Liver (tissue), 9 donors: ENCODE data around the gene NFAT5. TPM values are rescaled to one million over a fixed set of nuclear protein-coding genes. Genes with fewer than 3 reads are reported as not detected.
"Not testable (repeated sequence)": the region's sequence is repeated elsewhere in the genome, so short reads cannot be mapped to it uniquely, and the experiment has no call there.

Experiments used
- DNase-seq: peaks from one replicate; pipeline ENCODE4 v3.0.0-alpha.2; 2017; ENCODE audit warnings: low spot score
- H3K27ac ChIP-seq, 2 donors: one replicate each; pipeline ENCODE4 v1.7.0; 2013; ENCODE audit warnings: inconsistent platforms in 2 of 2, low read length in 2 of 2, control low read depth in 1 of 2, low read depth in 1 of 2, mild to moderate bottlenecking in 1 of 2
- H3K27me3 ChIP-seq, 4 donors: one replicate each; pipeline versions ENCODE4 v1.6.1 to v1.7.0; 2013; ENCODE audit warnings: low read length in 3 of 4, inconsistent platforms in 1 of 4, mild to moderate bottlenecking in 1 of 4, moderate library complexity in 1 of 4; ENCODE audit not compliant: control insufficient read depth in 4 of 4, insufficient read depth in 4 of 4
- H3K36me3 ChIP-seq, 4 donors: one replicate each; pipeline versions ENCODE4 v1.6.1 to v1.7.0; 2013; ENCODE audit warnings: low read length in 3 of 4, mild to moderate bottlenecking in 3 of 4, low read depth in 1 of 4, moderate library complexity in 1 of 4; ENCODE audit not compliant: control insufficient read depth in 4 of 4, insufficient read depth in 3 of 4
- H3K4me1 ChIP-seq, 4 donors: one replicate each; pipeline versions ENCODE4 v1.6.1 to v1.7.0; 2013; ENCODE audit warnings: low read length in 3 of 4, mild to moderate bottlenecking in 3 of 4, moderate library complexity in 1 of 4; ENCODE audit not compliant: control insufficient read depth in 4 of 4, insufficient read depth in 4 of 4
- H3K4me3 ChIP-seq, 3 donors: one replicate each; pipeline versions ENCODE4 v1.6.1 to v1.7.0; 2013; ENCODE audit warnings: low read length in 3 of 3, control low read depth in 1 of 3, low read depth in 1 of 3, mild to moderate bottlenecking in 1 of 3
- H3K9ac ChIP-seq, 2 donors: one replicate each; pipeline ENCODE4 v1.7.0; 2013; ENCODE audit warnings: low read length in 2 of 2, mild to moderate bottlenecking in 2 of 2, moderate library complexity in 2 of 2, control low read depth in 1 of 2, low read depth in 1 of 2
- H3K9me3 ChIP-seq, 4 donors: one replicate each; pipeline versions ENCODE4 v1.6.1 to v1.7.0; 2013; ENCODE audit warnings: low read length in 3 of 4; ENCODE audit not compliant: control insufficient read depth in 4 of 4
- CTCF ChIP-seq: fragments of 150-350 bp; IDR thresholded peaks from 2 replicates; pipeline ENCODE4 v1.5.1; 2017; ENCODE audit warnings: improper control_type of control experiment, low read depth, low read length; ENCODE audit not compliant: missing input control
- EGR1 ChIP-seq, 2 donors: IDR thresholded peaks; 2 replicates each; pipeline ENCODE4 v1.6.1; 2016 to 2018; ENCODE audit warnings: antibody characterized with exemption in 2 of 2, low read depth in 2 of 2
- HNF4G ChIP-seq: IDR thresholded peaks from 2 replicates; pipeline ENCODE4 v1.6.1; 2016; ENCODE audit warnings: antibody characterized with exemption
- JUND ChIP-seq, 2 donors: IDR thresholded peaks; 2 replicates each; pipeline ENCODE4 v1.6.1; 2016; ENCODE audit warnings: antibody characterized with exemption in 2 of 2
- RAD21 ChIP-seq, 2 donors: IDR thresholded peaks; 2 replicates each; pipeline ENCODE4 v1.6.1; 2016; ENCODE audit warnings: antibody characterized with exemption in 2 of 2, mild to moderate bottlenecking in 2 of 2
- REST ChIP-seq: IDR thresholded peaks from 2 replicates; pipeline ENCODE4 v1.6.1; 2016; ENCODE audit warnings: antibody characterized with exemption, mild to moderate bottlenecking
- RXRA ChIP-seq, 2 donors: IDR thresholded peaks; 2 replicates each; pipeline ENCODE4 v1.6.1; 2017 to 2018; ENCODE audit warnings: antibody characterized with exemption in 2 of 2, mild to moderate bottlenecking in 1 of 2
- TAF1 ChIP-seq: conservative IDR thresholded peaks from 2 replicates; pipeline ENCODE4 v1.6.1; 2016; ENCODE audit warnings: antibody characterized with exemption, mild to moderate bottlenecking
- YY1 ChIP-seq: IDR thresholded peaks from 2 replicates; pipeline ENCODE4 v1.6.1; 2016; ENCODE audit warnings: antibody characterized with exemption, mild to moderate bottlenecking
- WGBS: extraction: QIAGEN DNeasy Blood & Tissue Kit; methylation state at CpG from one replicate; pipeline ENCODE4 v1.1.7; 2013; 5-methylcytosine and 5-hydroxymethylcytosine counted together
- polyA plus RNA-seq, 2 donors: library from polyadenylated mRNA; stranded (reverse) in 1 of 2; unstranded in 1 of 2; fragments of 200-250 nt in 1 of 2; fragments of >200 nt in 1 of 2; fragmentation: Nextera tagmentation in 1 of 2; extraction: Ambion mirVana in 1 of 2; gene quantifications; one replicate each; pipeline versions ENCODE4 v1.2.1 to v1.2.3, GENCODE V29; 2013 to 2015
- total RNA-seq, 2 donors: library from RNA; depleted of rRNA; stranded (reverse); fragments of >200 nt; gene quantifications; one replicate each; pipeline ENCODE4 v1.2.3, GENCODE V29; 2014
- donor health status: healthy.
- donor health status: healthy.
- donor health status: healthy.
- donor health status: healthy.
- donor health status: healthy.

NFAT5 gene
- total and polyA plus RNA-seq, 4 donors: 1.5 to 21.0 (median 11.2) TPM

- TF ChIP-seq CTCF: no peak
Measured at GRCh38 chr16:69555437-69555836, 10.3 kb upstream of the NFAT5 start (continued).

- Histone ChIP-seq H3K4me3 (no peak overlapping the region), H3K9ac (no peak overlapping the region), H3K9me3 (no peaks in the 10 kb centered on the region), H3K36me3 (no peaks in the 10 kb centered on the region), H3K4me1 (no peaks in the 10 kb centered on the region), H3K27me3 (no peaks in the 10 kb centered on the region), H3K27ac (no peak overlapping the region)
- 99% methylated on average over 2 of the region's 2 CpGs for WGBS
- no peak for TF ChIP-seq RXRA (IDR thresholded peaks at IDR 0.05)
- TF ChIP-seq REST: no peak
- TF ChIP-seq RAD21 (IDR thresholded peaks at IDR 0.05): no peak
- no peak for TF ChIP-seq HNF4G
- TF ChIP-seq YY1: no peak
- no peak for TF ChIP-seq EGR1 (IDR thresholded peaks at IDR 0.05; ENCODE audit: low read depth in 2 of 2)
- TF ChIP-seq TAF1: no peak
- TF ChIP-seq JUND (IDR thresholded peaks at IDR 0.05): no peak
- no peak for DNase-seq
Measured at GRCh38 chr16:69555867-69556266, 9.9 kb upstream of the NFAT5 start.

- H3K36me3 ChIP-seq: no peaks in the 10 kb centered on the region
- 84% methylated on average over 2 of the region's 2 CpGs for WGBS
- no peak overlapping the region for H3K27ac ChIP-seq
- peaks cover 0 to 8% (median 4%) of the 10 kb centered on the region in 4 donors for H3K4me1 ChIP-seq
- no peak overlapping the region for H3K9ac ChIP-seq
- H3K27me3 ChIP-seq: no peaks in the 10 kb centered on the region
- TF ChIP-seq HNF4G: no peak
- no peak overlapping the region for H3K4me3 ChIP-seq
- H3K9me3 ChIP-seq: no peaks in the 10 kb centered on the region
- no peak for DNase-seq
Measured at GRCh38 chr16:69559164-69559563, 6.6 kb upstream of the NFAT5 start.

- not testable (repeated sequence) for H3K27ac ChIP-seq, H3K9me3 ChIP-seq, H3K27me3 ChIP-seq, H3K4me3 ChIP-seq, DNase-seq, H3K36me3 ChIP-seq, H3K9ac ChIP-seq
- WGBS: 94% methylated on average over 2 of the region's 2 CpGs
- peaks cover 0 to 14% (median 7%) of the 10 kb centered on the region in 4 donors for H3K4me1 ChIP-seq
Measured at GRCh38 chr16:69561367-69561766, 4.4 kb upstream of the NFAT5 start.
